Measurements from ENCODE around the gene EID1. TPM values are rescaled to one million over a fixed set of nuclear protein-coding genes. Genes with fewer than 3 reads are reported as not detected.

The EID1 gene
- total RNA-seq, 2 donors from 2014 or later, result 199 to 226 TPM

DNA sequence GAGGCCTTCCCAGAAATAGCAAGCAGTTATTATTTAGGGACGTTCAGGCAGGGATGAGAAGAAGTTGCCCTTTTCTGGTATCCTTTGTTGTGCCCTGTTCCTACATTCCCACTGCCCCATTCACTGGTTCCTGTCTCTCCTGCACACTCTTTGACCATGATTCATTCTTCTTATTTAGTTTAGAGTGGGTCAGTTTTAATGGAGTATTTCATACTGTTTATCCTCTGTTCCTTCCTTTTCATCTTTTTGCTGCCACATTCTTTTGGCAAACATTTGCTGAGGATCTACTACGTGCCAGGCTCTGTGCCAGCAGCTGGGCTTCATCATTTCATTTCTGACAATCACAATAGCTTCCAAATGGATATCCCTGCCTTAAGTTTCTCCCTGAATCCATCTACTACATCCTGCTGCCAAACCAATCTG, 11.8 kb upstream of the EID1 start:
- no peaks in the 10 kb centered on the region for H3K36me3 ChIP-seq
- no peaks in the 10 kb centered on the region for H3K4me1 ChIP-seq (replicated peaks)
- H3K9me3 ChIP-seq, result no peaks in the 10 kb centered on the region
- no peak overlapping the region for H3K27ac ChIP-seq
- DNase-seq (ENCODE audit: low spot score), result no peak
- intact Hi-C loops (cut with DNase I), result loop anchor here (10.0 kb wide), 2 partner anchors 179 to 279 kb away; partner anchors contain the start of gene SECISBP2L
- no peak overlapping the region for H3K4me3 ChIP-seq
- 27% methylated on average over 2 of the region's 2 CpGs for WGBS
- TF ChIP-seq POLR2A (IDR thresholded peaks at IDR 0.05) (no peak), POLR2AphosphoS5 (IDR thresholded peaks at IDR 0.05) (no peak)
- TF ChIP-seq, protein P1, sequence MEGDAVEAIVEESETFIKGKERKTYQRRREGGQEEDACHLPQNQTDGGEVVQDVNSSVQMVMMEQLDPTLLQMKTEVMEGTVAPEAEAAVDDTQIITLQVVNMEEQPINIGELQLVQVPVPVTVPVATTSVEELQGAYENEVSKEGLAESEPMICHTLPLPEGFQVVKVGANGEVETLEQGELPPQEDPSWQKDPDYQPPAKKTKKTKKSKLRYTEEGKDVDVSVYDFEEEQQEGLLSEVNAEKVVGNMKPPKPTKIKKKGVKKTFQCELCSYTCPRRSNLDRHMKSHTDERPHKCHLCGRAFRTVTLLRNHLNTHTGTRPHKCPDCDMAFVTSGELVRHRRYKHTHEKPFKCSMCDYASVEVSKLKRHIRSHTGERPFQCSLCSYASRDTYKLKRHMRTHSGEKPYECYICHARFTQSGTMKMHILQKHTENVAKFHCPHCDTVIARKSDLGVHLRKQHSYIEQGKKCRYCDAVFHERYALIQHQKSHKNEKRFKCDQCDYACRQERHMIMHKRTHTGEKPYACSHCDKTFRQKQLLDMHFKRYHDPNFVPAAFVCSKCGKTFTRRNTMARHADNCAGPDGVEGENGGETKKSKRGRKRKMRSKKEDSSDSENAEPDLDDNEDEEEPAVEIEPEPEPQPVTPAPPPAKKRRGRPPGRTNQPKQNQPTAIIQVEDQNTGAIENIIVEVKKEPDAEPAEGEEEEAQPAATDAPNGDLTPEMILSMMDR (IDR thresholded peaks at IDR 0.05), result no peak
- H3K27me3 ChIP-seq (replicated peaks; ENCODE audit: insufficient read depth), result no peaks in the 10 kb centered on the region

GRCh38 chr15:48868023-48868422, 9.9 kb upstream of the EID1 start:
- DNase-seq (ENCODE audit: low spot score), result no peak
- no peaks in the 10 kb centered on the region for H3K4me1 ChIP-seq (replicated peaks)
- H3K27me3 ChIP-seq (replicated peaks; ENCODE audit: insufficient read depth), result no peaks in the 10 kb centered on the region
- intact Hi-C loops (cut with DNase I), result loop anchor here (10.0 kb wide), 2 partner anchors 177 to 277 kb away; partner anchors contain the start of gene SECISBP2L
- H3K9me3 ChIP-seq, result no peaks in the 10 kb centered on the region
- H3K36me3 ChIP-seq, result no peaks in the 10 kb centered on the region
- TF ChIP-seq POLR2A (IDR thresholded peaks at IDR 0.05), result no peak
- TF ChIP-seq POLR2AphosphoS5 (IDR thresholded peaks at IDR 0.05), result no peak
- TF ChIP-seq, protein P1 (IDR thresholded peaks at IDR 0.05), result no peak
- H3K4me3 ChIP-seq, result no peak overlapping the region
- H3K27ac ChIP-seq, result no peak overlapping the region

DNA sequence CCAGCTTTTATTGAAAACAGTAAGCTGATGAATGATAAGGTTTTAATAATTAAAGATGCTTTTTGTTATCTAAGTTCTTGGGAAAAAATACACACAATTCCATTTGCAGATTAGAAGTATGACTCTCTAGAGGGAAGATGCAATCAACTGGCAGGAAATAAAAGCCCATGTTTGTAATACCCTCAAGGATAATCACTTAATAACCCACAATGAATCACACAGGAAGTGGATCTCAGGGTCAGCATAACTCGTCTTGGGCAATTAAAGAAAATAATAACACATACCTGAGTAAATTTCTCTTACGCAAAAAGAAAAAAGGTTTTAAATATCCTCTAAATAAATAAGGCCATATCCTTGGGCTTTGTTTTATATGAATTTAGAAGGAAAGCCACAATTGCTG, 9.4 kb upstream of the EID1 start:
- intact Hi-C loops (cut with DNase I), result loop anchor here (10.0 kb wide), 2 partner anchors 176 to 276 kb away; partner anchors contain the start of gene SECISBP2L
- no peak for DNase-seq (ENCODE audit: low spot score)
- 47% methylated on average over 2 of the region's 2 CpGs for WGBS

GRCh38 chr15:48869966-48870365, 8.0 kb upstream of the EID1 start:
- WGBS, result 94% methylated on average over 1 of the region's 1 CpG
- TF ChIP-seq POLR2AphosphoS5 (IDR thresholded peaks at IDR 0.05) (no peak), POLR2A (IDR thresholded peaks at IDR 0.05) (no peak)
- TF ChIP-seq, protein P1 (IDR thresholded peaks at IDR 0.05), result no peak
- Histone ChIP-seq H3K4me3 (no peak overlapping the region), H3K36me3 (no peaks in the 10 kb centered on the region), H3K9me3 (no peaks in the 10 kb centered on the region), H3K4me1 (replicated peaks) (no peaks in the 10 kb centered on the region), H3K27ac (no peak overlapping the region), H3K27me3 (replicated peaks; ENCODE audit: insufficient read depth) (no peaks in the 10 kb centered on the region)
- intact Hi-C loops (cut with DNase I), result loop anchor here (10.0 kb wide), 2 partner anchors 175 to 275 kb away; partner anchors contain the start of gene SECISBP2L
- no peak for DNase-seq (ENCODE audit: low spot score)

More for the DNA sequence above, 9.4 kb upstream of the EID1 start:
- Histone ChIP-seq H3K4me3 (no peak overlapping the region), H3K27ac (no peak overlapping the region), H3K27me3 (replicated peaks; ENCODE audit: insufficient read depth) (no peaks in the 10 kb centered on the region), H3K4me1 (replicated peaks) (no peaks in the 10 kb centered on the region), H3K9me3 (no peaks in the 10 kb centered on the region), H3K36me3 (no peaks in the 10 kb centered on the region)
- TF ChIP-seq, protein P1 (IDR thresholded peaks at IDR 0.05), result no peak
- TF ChIP-seq POLR2A (IDR thresholded peaks at IDR 0.05) (no peak), POLR2AphosphoS5 (IDR thresholded peaks at IDR 0.05) (no peak)

- intact Hi-C loops (cut with DNase I), result no loop called here
- no peak overlapping the region for H3K27ac ChIP-seq
- H3K4me3 ChIP-seq, result no peak overlapping the region
- H3K9me3 ChIP-seq, result no peaks in the 10 kb centered on the region
- no peaks in the 10 kb centered on the region for H3K27me3 ChIP-seq (replicated peaks; ENCODE audit: insufficient read depth)
- no peak for DNase-seq (ENCODE audit: low spot score)
- TF ChIP-seq, protein P1 (IDR thresholded peaks at IDR 0.05), result no peak
- no peaks in the 10 kb centered on the region for H3K36me3 ChIP-seq
- H3K4me1 ChIP-seq (replicated peaks), result no peaks in the 10 kb centered on the region
Observed at GRCh38 chr15:48871542-48871941, 6.4 kb upstream of the EID1 start.

Data from prostate gland (tissue), 2 donors.